NCI-H2171 treated with DMSO at 0.1 percent for 48 hours (cell line): ENCODE data around the gene SLC1A7.
A peak's percentile ranks its signal among the peaks of the same experiment; 100 is the strongest.

Experiments used
- DNase-seq: peaks from one replicate; lab custom pipeline; 2025; lab: John Stamatoyannopoulos, UW

SLC1A7 gene

GRCh38 chr1:53158900-53159299, 16.5 kb upstream of the SLC1A7 start:
- DNase-seq: no peak

GRCh38 chr1:53156783-53157182, 14.3 kb upstream of the SLC1A7 start:
- DNase-seq: no peak

- DNase-seq: no peak
Observed at GRCh38 chr1:53155945-53156344, 13.5 kb upstream of the SLC1A7 start.

GRCh38 chr1:53155534-53155933, 13.1 kb upstream of the SLC1A7 start:
- peak; percentile 39 for DNase-seq

GRCh38 chr1:53154859-53155438, 12.5 kb upstream of the SLC1A7 start:
- no peak for DNase-seq

GRCh38 chr1:53153752-53154151, 11.3 kb upstream of the SLC1A7 start:
- DNase-seq: no peak

- DNase-seq: no peak
Observed at GRCh38 chr1:53148123-53148522, 5.7 kb upstream of the SLC1A7 start.

- DNase-seq: no peak
Observed at GRCh38 chr1:53147174-53147573, 4.7 kb upstream of the SLC1A7 start.

- peak; percentile 85 for DNase-seq
Observed at GRCh38 chr1:53145942-53146708, 3.7 kb upstream of the SLC1A7 start.

- no peak for DNase-seq
Observed at GRCh38 chr1:53145619-53145941, 3.1 kb upstream of the SLC1A7 start.

- DNase-seq: no peak
Observed at GRCh38 chr1:53145051-53145600, 2.7 kb upstream of the SLC1A7 start.

- no peak for DNase-seq
Observed at GRCh38 chr1:53144201-53144600, 1.8 kb upstream of the SLC1A7 start.

GRCh38 chr1:53143527-53143926, 1.1 kb upstream of the SLC1A7 start:
- DNase-seq: no peak

GRCh38 chr1:53141487-53142055, 867 bp downstream of the SLC1A7 start:
- DNase-seq: no peak

- peak; percentile 64 for DNase-seq
Observed at GRCh38 chr1:53140451-53140850, 2.0 kb downstream of the SLC1A7 start.

- no peak for DNase-seq
Observed at GRCh38 chr1:53139951-53140361, 2.5 kb downstream of the SLC1A7 start.

- DNase-seq: peak; percentile 14
Observed at GRCh38 chr1:53138991-53139884, 3.2 kb downstream of the SLC1A7 start.

GRCh38 chr1:53137729-53138128, 4.7 kb downstream of the SLC1A7 start:
- peak; percentile 29 for DNase-seq

- peak; percentile 55 for DNase-seq
Observed at GRCh38 chr1:53135735-53136114, 6.7 kb downstream of the SLC1A7 start.

GRCh38 chr1:53134961-53135734, 7.3 kb downstream of the SLC1A7 start:
- peak; percentile 98 for DNase-seq

- no peak for DNase-seq
Observed at GRCh38 chr1:53134042-53134485, 8.4 kb downstream of the SLC1A7 start.
